ENCODE data around the gene MYO1H.

The MYO1H gene

GRCh38 chr12:109343677-109344076 lies 4.0 kb upstream of the MYO1H start:
- H3K27me3 ChIP-seq (ENCODE audit: insufficient read depth, low read length), result no peaks in the 10 kb centered on the region
- H4K20me1 ChIP-seq (ENCODE audit: insufficient read depth, low read length), result no peaks in the 10 kb centered on the region
- H3K79me2 ChIP-seq (ENCODE audit: insufficient read depth, low read length), result no peaks in the 10 kb centered on the region
- no peaks in the 10 kb centered on the region for H3K9me2 ChIP-seq (ENCODE audit: low read depth, low read length)
- no peaks in the 10 kb centered on the region for H3K36me3 ChIP-seq (ENCODE audit: insufficient read depth, low read length)
- no peak for TF ChIP-seq EZH2 (IDR thresholded peaks at IDR 0.05; ENCODE audit: borderline replicate concordance, low read length)
- no peaks in the 10 kb centered on the region for H3K4me1 ChIP-seq (ENCODE audit: insufficient read depth, low read length, severe bottlenecking)
- H3K4me3 ChIP-seq (ENCODE audit: low read depth, low read length, poor library complexity, severe bottlenecking), result no peak overlapping the region
- no peak overlapping the region for H3K4me2 ChIP-seq (ENCODE audit: low read length)
- no peaks in the 10 kb centered on the region for H3F3A ChIP-seq (ENCODE audit: insufficient read depth, low read length)
- H3K9ac ChIP-seq (ENCODE audit: low read length), result no peak overlapping the region
- H3K9me3 ChIP-seq (ENCODE audit: low read length), result no peaks in the 10 kb centered on the region
- H3K27ac ChIP-seq (ENCODE audit: low read depth, low read length, poor library complexity, severe bottlenecking), result no peak overlapping the region
- H2AFZ ChIP-seq (ENCODE audit: low read length), result no peak overlapping the region

GRCh38 chr12:109345428-109345827 lies 2.3 kb upstream of the MYO1H start:
- TF ChIP-seq EZH2 (IDR thresholded peaks at IDR 0.05; ENCODE audit: borderline replicate concordance, low read length) (no peak), CTCF (IDR thresholded peaks at IDR 0.05; ENCODE audit: low read length) (no peak)

GRCh38 chr12:109346920-109347319 lies 780 bp upstream of the MYO1H start:
- TF ChIP-seq EZH2 (IDR thresholded peaks at IDR 0.05; ENCODE audit: borderline replicate concordance, low read length) (no peak), CTCF (IDR thresholded peaks at IDR 0.05; ENCODE audit: low read length) (no peak)
- H3K9me2 ChIP-seq (ENCODE audit: low read depth, low read length), result no peaks in the 10 kb centered on the region
- no peaks in the 10 kb centered on the region for H3K4me1 ChIP-seq (ENCODE audit: insufficient read depth, low read length, severe bottlenecking)
- H3K9ac ChIP-seq (ENCODE audit: low read length), result no peak overlapping the region
- H3K79me2 ChIP-seq (ENCODE audit: insufficient read depth, low read length), result no peaks in the 10 kb centered on the region
- H4K20me1 ChIP-seq (ENCODE audit: insufficient read depth, low read length), result no peaks in the 10 kb centered on the region
- no peak overlapping the region for H3K27ac ChIP-seq (ENCODE audit: low read depth, low read length, poor library complexity, severe bottlenecking)
- no peaks in the 10 kb centered on the region for H3K9me3 ChIP-seq (ENCODE audit: low read length)
- no peaks in the 10 kb centered on the region for H3K36me3 ChIP-seq (ENCODE audit: insufficient read depth, low read length)
- no peak overlapping the region for H3K4me2 ChIP-seq (ENCODE audit: low read length)
- no peak overlapping the region for H3K4me3 ChIP-seq (ENCODE audit: low read depth, low read length, poor library complexity, severe bottlenecking)
- no peaks in the 10 kb centered on the region for H3K27me3 ChIP-seq (ENCODE audit: insufficient read depth, low read length)
- H2AFZ ChIP-seq (ENCODE audit: low read length), result no peak overlapping the region
- H3F3A ChIP-seq (ENCODE audit: insufficient read depth, low read length), result no peaks in the 10 kb centered on the region

More at GRCh38 chr12:109345428-109345827, 2.3 kb upstream of the MYO1H start:
- Histone ChIP-seq H3K27ac (ENCODE audit: low read depth, low read length, poor library complexity, severe bottlenecking) (no peak overlapping the region), H3K9me3 (ENCODE audit: low read length) (no peaks in the 10 kb centered on the region), H2AFZ (ENCODE audit: low read length) (no peak overlapping the region), H3K4me3 (ENCODE audit: low read depth, low read length, poor library complexity, severe bottlenecking) (no peak overlapping the region), H3K4me2 (ENCODE audit: low read length) (no peak overlapping the region), H3K9ac (ENCODE audit: low read length) (no peak overlapping the region), H3K27me3 (ENCODE audit: insufficient read depth, low read length) (no peaks in the 10 kb centered on the region), H4K20me1 (ENCODE audit: insufficient read depth, low read length) (no peaks in the 10 kb centered on the region), H3F3A (ENCODE audit: insufficient read depth, low read length) (no peaks in the 10 kb centered on the region), H3K36me3 (ENCODE audit: insufficient read depth, low read length) (no peaks in the 10 kb centered on the region), H3K9me2 (ENCODE audit: low read depth, low read length) (no peaks in the 10 kb centered on the region), H3K4me1 (ENCODE audit: insufficient read depth, low read length, severe bottlenecking) (no peaks in the 10 kb centered on the region), H3K79me2 (ENCODE audit: insufficient read depth, low read length) (no peaks in the 10 kb centered on the region)

GRCh38 chr12:109352184-109352583 lies 4.5 kb downstream of the MYO1H start:
- no peaks in the 10 kb centered on the region for H3K4me1 ChIP-seq (ENCODE audit: insufficient read depth, low read length, severe bottlenecking)
- no peaks in the 10 kb centered on the region for H3K9me2 ChIP-seq (ENCODE audit: low read depth, low read length)
- no peak overlapping the region for H2AFZ ChIP-seq (ENCODE audit: low read length)
- H3K4me3 ChIP-seq (ENCODE audit: low read depth, low read length, poor library complexity, severe bottlenecking), result no peak overlapping the region
- H4K20me1 ChIP-seq (ENCODE audit: insufficient read depth, low read length), result no peaks in the 10 kb centered on the region
- no peak overlapping the region for H3K27ac ChIP-seq (ENCODE audit: low read depth, low read length, poor library complexity, severe bottlenecking)
- no peaks in the 10 kb centered on the region for H3K36me3 ChIP-seq (ENCODE audit: insufficient read depth, low read length)
- no peak overlapping the region for H3K4me2 ChIP-seq (ENCODE audit: low read length)
- TF ChIP-seq EZH2 (IDR thresholded peaks at IDR 0.05; ENCODE audit: borderline replicate concordance, low read length) (no peak), CTCF (IDR thresholded peaks at IDR 0.05; ENCODE audit: low read length) (no peak)
- no peaks in the 10 kb centered on the region for H3F3A ChIP-seq (ENCODE audit: insufficient read depth, low read length)
- H3K9ac ChIP-seq (ENCODE audit: low read length), result no peak overlapping the region
- H3K27me3 ChIP-seq (ENCODE audit: insufficient read depth, low read length), result no peaks in the 10 kb centered on the region
- no peaks in the 10 kb centered on the region for H3K9me3 ChIP-seq (ENCODE audit: low read length)
- no peaks in the 10 kb centered on the region for H3K79me2 ChIP-seq (ENCODE audit: insufficient read depth, low read length)
